ENCODE data around the gene RBBP8.

- TF ChIP-seq EZH2phosphoT487 (conservative IDR thresholded peaks at IDR 0.05; ENCODE audit: low read length) (no peak), CTCF (IDR thresholded peaks at IDR 0.05; ENCODE audit: insufficient read depth, low read length, poor library complexity, severe bottlenecking) (no peak)
Observed at GRCh38 chr18:22928339-22928738, 4.8 kb upstream of the RBBP8 start.
